ENCODE measurements around the gene MXD1. TPM values are rescaled to one million over a fixed set of nuclear protein-coding genes. Genes with fewer than 3 reads are reported as not detected.
A peak's percentile ranks its signal among the peaks of the same experiment; 100 is the strongest.

Gene MXD1
- total and polyA plus RNA-seq, 2 of the 4 experiments (the other 2 are of a cell fraction): 2.0 to 3.7 TPM

GRCh38 chr2:69947325-69947931, 32.5 kb downstream of the MXD1 start:
- no TSS peak for BruUV-seq (replicated peaks)
- Histone ChIP-seq H3K23ac (ENCODE audit: low read depth, low read length) (0 out of 2 replicates have a peak overlapping the region, but pooled peaks have one; percentile 28), H4K5ac (ENCODE audit: low read depth, low read length) (no peak overlapping the region), H3K9me1 (ENCODE audit: insufficient read depth, low read length) (peaks cover 20% of the 10 kb centered on the region), H2BK5ac (ENCODE audit: low read depth, low read length, poor library complexity, severe bottlenecking) (no peak overlapping the region), H3K18ac (ENCODE audit: low read depth, low read length) (no peak overlapping the region), H2BK120ac (ENCODE audit: low read depth, low read length) (0 out of 2 replicates have a peak overlapping the region, but pooled peaks have one; percentile 32), H2BK20ac (ENCODE audit: low read depth, low read length) (peak overlapping the region; percentile 92), H3K14ac (replicated peaks; ENCODE audit: low read depth, low read length) (peak overlapping the region; percentile 67; the same call in 1 of the 2 replicates), H3K27me3 (ENCODE audit: control insufficient read depth, insufficient read depth, low read length) (no peaks in the 10 kb centered on the region), H3K4me3 (ENCODE audit: insufficient read depth, low read depth, low read length) (no peak overlapping the region), H3K4me2 (ENCODE audit: low read depth, low read length) (no peak overlapping the region), H4K20me1 (ENCODE audit: insufficient read depth, low read length) (no peaks in the 10 kb centered on the region), H4K8ac (ENCODE audit: low read depth in 2 of 2, low read length in 2 of 2) (0 out of 4 replicates have a peak overlapping the region, but pooled peaks of 1 of the 2 experiments have one; percentile 23), H3K79me1 (ENCODE audit: low read depth in 1 of 2, low read length in 2 of 2) (no peaks in the 10 kb centered on the region), H3K9ac (ENCODE audit: low read depth, low read length) (no peak overlapping the region), H2AK9ac (replicated peaks; ENCODE audit: low read depth, low read length, poor library complexity) (no peak overlapping the region), H2BK15ac (ENCODE audit: low read depth, low read length) (peak overlapping the region; percentile 75; the same call in 1 of the 3 replicates), H3K9me3 (ENCODE audit: control insufficient read depth, insufficient read depth, low read length) (no peaks in the 10 kb centered on the region), H2AK5ac (ENCODE audit: low read depth, low read length) (peak overlapping the region; percentile 29; the same call in 1 of the 2 replicates), H3K27ac (ENCODE audit: insufficient read depth, low read length) (no peak overlapping the region), H4K91ac (ENCODE audit: insufficient read depth, low read depth, low read length) (no peak overlapping the region; the same call in 1 of the 2 replicates), H3K4me1 (ENCODE audit: control insufficient read depth, insufficient read depth, low read length) (peaks cover 8% of the 10 kb centered on the region), H3K4ac (ENCODE audit: low read depth, low read length) (peak overlapping the region; percentile 66; the same call in 1 of the 2 replicates), H3K36me3 (ENCODE audit: control insufficient read depth, insufficient read depth, low read length) (peaks cover 7% of the 10 kb centered on the region; the same call in 1 of the 2 replicates), H2AFZ (replicated peaks; ENCODE audit: low read length, poor library complexity) (no peak overlapping the region), H3K56ac (ENCODE audit: extremely low read depth, insufficient read depth, low read length) (no peak overlapping the region)
- ChIA-PET POLR2A (ENCODE audit: unreplicated experiment) (no interaction called here), CTCF (interaction anchor here (1.2 kb wide), 1 partner anchor 7 kb away, joined by 3 read pairs; no protein-coding TSS in a partner anchor)
- in situ Hi-C loops (cut with MboI; ENCODE audit: low sequenced_read_pairs) (no loop called here), dilution Hi-C loops (cut with HindIII; ENCODE audit: low sequenced_read_pairs, unreplicated experiment) (no loop called here), intact Hi-C loops (cut with micrococcal nuclease) (no loop called here)
- DNase-seq (no peak), ATAC-seq (ENCODE audit: low read depth) (no peak)
- no peak for TF ChIP-seq FOS (IDR thresholded peaks at IDR 0.05; ENCODE audit: low read depth, low read length)
- TF ChIP-seq NFE2L2 (IDR thresholded peaks at IDR 0.05; ENCODE audit: low read depth, low read length): no peak
- no peak for TF ChIP-seq RFX5 (IDR thresholded peaks at IDR 0.05; ENCODE audit: low read depth, low read length)
- TF ChIP-seq MXI1 (IDR thresholded peaks at IDR 0.05; ENCODE audit: borderline replicate concordance, low read depth, low read length): no peak
- TF ChIP-seq CEBPB (IDR thresholded peaks at IDR 0.05; ENCODE audit: low read depth, low read length): no peak
- no peak for TF ChIP-seq CHD1 (IDR thresholded peaks at IDR 0.05; ENCODE audit: low read depth, low read length)
- no peak for TF ChIP-seq RCOR1 (IDR thresholded peaks at IDR 0.05; ENCODE audit: insufficient replicate concordance, low read length)
- TF ChIP-seq POLR2A (IDR thresholded peaks at IDR 0.05; ENCODE audit: low read depth, low read length): no peak
- TF ChIP-seq USF2 (IDR thresholded peaks at IDR 0.05; ENCODE audit: low read depth, low read length): no peak
- TF ChIP-seq MAFK (IDR thresholded peaks at IDR 0.05; ENCODE audit: low read depth, low read length): no peak
- no peak for TF ChIP-seq CTCF (conservative IDR thresholded peaks at IDR 0.05; ENCODE audit: low read depth, low read length)
- TF ChIP-seq BHLHE40 (IDR thresholded peaks at IDR 0.05; ENCODE audit: low read depth, low read length): no peak
- 100% methylated on average over 2 of the region's 4 CpGs; no CpG with 5 or more reads in 1 of the 2 experiments for WGBS, 2 experiments (ENCODE audit: extremely low coverage in 2 of 2, insufficient read length in 1 of 2)
